ENCODE data around the gene EYA4. TPM values are rescaled to one million over a fixed set of nuclear protein-coding genes. Genes with fewer than 3 reads are reported as not detected.

The EYA4 gene
- total and polyA plus RNA-seq, 7 donors = 0.01 to 8.6 (median 0.82) TPM; not detected in 2

DNA sequence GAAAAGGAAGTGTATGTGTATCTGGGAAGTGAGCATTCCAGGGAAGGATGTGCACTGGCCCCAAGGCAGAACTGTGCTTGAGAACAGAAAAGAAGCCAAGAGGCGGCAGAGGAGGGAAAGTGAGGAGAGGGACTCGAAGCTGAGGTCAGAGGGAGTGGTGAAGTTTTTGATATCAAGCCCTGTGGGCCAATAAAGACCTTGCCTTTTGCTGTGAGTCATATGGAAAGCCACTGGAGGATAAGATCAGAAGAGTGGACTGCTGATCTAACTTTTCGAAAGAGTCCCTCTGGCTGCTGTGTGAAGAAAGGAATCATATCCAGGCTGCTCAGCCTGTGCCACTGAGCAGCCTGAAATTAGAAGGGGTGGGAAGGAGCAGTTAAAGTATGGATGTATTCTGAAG is 99.4 kb downstream of the EYA4 start:
- no peak overlapping the region for H3K27ac ChIP-seq
- H3K27me3 ChIP-seq = no peaks in the 10 kb centered on the region
- DNase-seq = no peak
- no peaks in the 10 kb centered on the region for H3K36me3 ChIP-seq
- H3K4me3 ChIP-seq = no peak overlapping the region
- H3K4me1 ChIP-seq = no peaks in the 10 kb centered on the region
- no peaks in the 10 kb centered on the region for H3K9me3 ChIP-seq
- 78 to 84% methylated on average over 3 of the region's 3 CpGs for WGBS, 2 donors
- TF ChIP-seq, protein P1, sequence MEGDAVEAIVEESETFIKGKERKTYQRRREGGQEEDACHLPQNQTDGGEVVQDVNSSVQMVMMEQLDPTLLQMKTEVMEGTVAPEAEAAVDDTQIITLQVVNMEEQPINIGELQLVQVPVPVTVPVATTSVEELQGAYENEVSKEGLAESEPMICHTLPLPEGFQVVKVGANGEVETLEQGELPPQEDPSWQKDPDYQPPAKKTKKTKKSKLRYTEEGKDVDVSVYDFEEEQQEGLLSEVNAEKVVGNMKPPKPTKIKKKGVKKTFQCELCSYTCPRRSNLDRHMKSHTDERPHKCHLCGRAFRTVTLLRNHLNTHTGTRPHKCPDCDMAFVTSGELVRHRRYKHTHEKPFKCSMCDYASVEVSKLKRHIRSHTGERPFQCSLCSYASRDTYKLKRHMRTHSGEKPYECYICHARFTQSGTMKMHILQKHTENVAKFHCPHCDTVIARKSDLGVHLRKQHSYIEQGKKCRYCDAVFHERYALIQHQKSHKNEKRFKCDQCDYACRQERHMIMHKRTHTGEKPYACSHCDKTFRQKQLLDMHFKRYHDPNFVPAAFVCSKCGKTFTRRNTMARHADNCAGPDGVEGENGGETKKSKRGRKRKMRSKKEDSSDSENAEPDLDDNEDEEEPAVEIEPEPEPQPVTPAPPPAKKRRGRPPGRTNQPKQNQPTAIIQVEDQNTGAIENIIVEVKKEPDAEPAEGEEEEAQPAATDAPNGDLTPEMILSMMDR (IDR thresholded peaks at IDR 0.05) = no peak
- no peak for TF ChIP-seq EP300 (IDR thresholded peaks at IDR 0.05)
- no peak for TF ChIP-seq POLR2AphosphoS5 (IDR thresholded peaks at IDR 0.05)
- TF ChIP-seq POLR2A (IDR thresholded peaks at IDR 0.05) = no peak
- intact Hi-C loops (cut with DNase I) = no loop called here

DNA sequence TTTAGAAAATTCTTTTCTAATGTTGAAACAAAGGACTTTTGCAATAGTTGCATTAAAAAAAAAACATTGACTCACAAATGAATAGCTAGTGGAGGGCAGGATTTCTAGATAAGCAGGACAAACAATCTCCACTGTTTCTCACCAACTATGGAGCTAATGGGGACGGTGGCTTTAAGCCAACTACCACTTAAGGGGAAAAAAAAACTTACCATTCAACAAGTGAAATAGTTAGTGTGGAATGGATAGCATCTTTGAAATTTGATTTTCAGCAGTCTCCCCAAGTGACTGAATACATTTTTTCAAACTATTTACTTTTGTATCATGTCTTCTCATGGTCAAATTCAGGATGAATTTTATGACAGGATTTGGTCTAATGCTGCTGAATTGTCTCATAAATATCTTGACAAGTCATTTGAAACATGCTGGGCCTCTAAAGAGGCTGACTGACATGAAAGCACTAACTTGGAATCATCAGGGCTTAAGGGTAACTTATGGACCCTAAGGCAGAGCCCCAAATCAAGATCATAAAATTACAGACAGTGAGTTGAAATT is 100.5 kb downstream of the EYA4 start:
- DNase-seq = no peak
- WGBS, 2 donors = 10 to 36% methylated on average over 1 of the region's 1 CpG
- Histone ChIP-seq H3K36me3 (no peaks in the 10 kb centered on the region), H3K4me3 (no peak overlapping the region), H3K4me1 (no peaks in the 10 kb centered on the region), H3K27me3 (no peaks in the 10 kb centered on the region), H3K27ac (no peak overlapping the region), H3K9me3 (no peaks in the 10 kb centered on the region)
- no peak for TF ChIP-seq EP300 (IDR thresholded peaks at IDR 0.05)
- intact Hi-C loops (cut with DNase I) = no loop called here

DNA sequence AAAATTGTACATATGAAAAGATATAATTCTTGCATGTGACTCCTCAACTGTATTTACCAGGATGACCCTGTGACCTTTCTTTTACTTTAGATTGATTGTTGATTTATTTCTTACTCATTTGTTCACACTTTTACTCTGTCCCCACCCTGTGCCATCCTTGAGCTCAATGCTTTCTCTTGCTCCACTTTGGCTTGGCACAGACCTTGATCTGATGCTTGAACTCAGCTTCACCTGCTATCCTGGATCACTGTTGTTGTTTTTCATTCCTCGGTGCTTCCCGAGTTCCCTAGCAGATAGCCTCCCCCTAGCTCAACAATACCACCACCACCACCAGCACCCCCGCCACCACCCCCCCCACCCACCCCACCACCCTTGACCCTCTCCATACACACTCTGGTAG is 102.1 kb downstream of the EYA4 start:
- Histone ChIP-seq H3K27ac (no peak overlapping the region), H3K9me3 (no peaks in the 10 kb centered on the region), H3K4me1 (no peaks in the 10 kb centered on the region), H3K27me3 (no peaks in the 10 kb centered on the region), H3K36me3 (no peaks in the 10 kb centered on the region), H3K4me3 (no peak overlapping the region)
- intact Hi-C loops (cut with DNase I) = no loop called here
- no peak for DNase-seq
- 77 to 79% methylated on average over 3 of the region's 3 CpGs for WGBS, 2 donors
- TF ChIP-seq POLR2A (IDR thresholded peaks at IDR 0.05) (no peak), POLR2AphosphoS5 (IDR thresholded peaks at IDR 0.05) (no peak), EP300 (IDR thresholded peaks at IDR 0.05) (no peak)
- TF ChIP-seq, protein P1 (IDR thresholded peaks at IDR 0.05) = no peak

DNA sequence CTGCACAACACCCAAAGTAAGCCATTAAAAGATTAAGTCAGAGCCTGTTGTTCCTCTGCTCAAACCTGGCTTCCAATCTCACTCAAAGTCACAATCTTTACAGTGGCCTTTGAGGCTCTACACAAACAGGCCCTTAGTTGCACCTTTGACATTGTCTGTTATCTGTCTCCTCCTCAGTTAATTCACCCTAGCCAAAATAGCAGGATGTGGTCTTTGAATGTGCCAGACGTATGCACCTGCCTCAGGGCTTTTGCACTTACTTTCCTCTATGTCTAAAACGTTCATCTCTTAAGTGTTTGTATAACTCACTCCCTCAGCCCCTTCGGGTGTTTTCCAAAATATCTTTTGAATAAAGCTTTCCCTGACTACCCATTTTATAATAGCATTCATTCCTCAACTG is 107.7 kb downstream of the EYA4 start:
- Histone ChIP-seq H3K36me3 (no peaks in the 10 kb centered on the region), H3K9me3 (no peaks in the 10 kb centered on the region), H3K27ac (no peak overlapping the region), H3K4me1 (no peaks in the 10 kb centered on the region), H3K4me3 (no peak overlapping the region), H3K27me3 (no peaks in the 10 kb centered on the region)
- 67 to 72% methylated on average over 3 of the region's 3 CpGs for WGBS, 2 donors
- intact Hi-C loops (cut with DNase I) = no loop called here
- TF ChIP-seq POLR2A (IDR thresholded peaks at IDR 0.05) (no peak), EP300 (IDR thresholded peaks at IDR 0.05) (no peak), POLR2AphosphoS5 (IDR thresholded peaks at IDR 0.05) (no peak)
- TF ChIP-seq, protein P1 (IDR thresholded peaks at IDR 0.05) = no peak
- DNase-seq = no peak

- 37 to 73% methylated on average over 2 of the region's 2 CpGs for WGBS, 2 donors
- Histone ChIP-seq H3K4me3 (no peak overlapping the region), H3K9me3 (no peaks in the 10 kb centered on the region), H3K36me3 (no peaks in the 10 kb centered on the region), H3K27ac (no peak overlapping the region), H3K4me1 (no peaks in the 10 kb centered on the region), H3K27me3 (no peaks in the 10 kb centered on the region)
- TF ChIP-seq POLR2AphosphoS5 (IDR thresholded peaks at IDR 0.05) = no peak
- no peak for TF ChIP-seq POLR2A (IDR thresholded peaks at IDR 0.05)
- TF ChIP-seq, protein P1 (IDR thresholded peaks at IDR 0.05) = no peak
- TF ChIP-seq EP300 (IDR thresholded peaks at IDR 0.05) = no peak
- DNase-seq = no peak
- intact Hi-C loops (cut with DNase I) = no loop called here
These were observed 109.8 kb downstream of the EYA4 start for GRCh38 chr6:133350928-133351327.
